Large intestine (tissue), 3 donors: ENCODE measurements around the gene AUTS2. TPM values are rescaled to one million over a fixed set of nuclear protein-coding genes. Genes with fewer than 3 reads are reported as not detected.

Source experiments
- DNase-seq, 2 donors: peaks; one replicate each; pipeline versions ENCODE4 v3.0.0 to v3.0.0-alpha.2; 2013
- H3K27ac ChIP-seq: one replicate; pipeline ENCODE4 v1.5.1; 2013; ENCODE audit warnings: low read length
- H3K27me3 ChIP-seq: 2 replicates; pipeline ENCODE4 v1.6.1; 2013; ENCODE audit warnings: low read length; ENCODE audit not compliant: control insufficient read depth, insufficient read depth
- H3K36me3 ChIP-seq: 2 replicates; pipeline ENCODE4 v1.6.1; 2013; ENCODE audit warnings: low read length; ENCODE audit not compliant: control insufficient read depth, insufficient read depth
- H3K4me1 ChIP-seq: one replicate; pipeline ENCODE4 v1.6.1; 2013; ENCODE audit warnings: low read length; ENCODE audit not compliant: control insufficient read depth, insufficient read depth
- H3K4me3 ChIP-seq: one replicate; pipeline ENCODE4 v1.5.1; 2013; ENCODE audit warnings: low read length
- H3K9me3 ChIP-seq: one replicate; pipeline ENCODE4 v1.6.1; 2013; ENCODE audit warnings: mild to moderate bottlenecking, low read depth, low read length, moderate library complexity; ENCODE audit not compliant: control insufficient read depth
- WGBS: methylation state at CpG from one replicate; pipeline ENCODE4 v1.1.5; 2013; ENCODE audit warnings: low lambda C conversion rate; ENCODE audit not compliant: insufficient coverage; 5-methylcytosine and 5-hydroxymethylcytosine counted together
- polyA plus RNA-seq: library from polyadenylated mRNA; unstranded; fragments of 120-200 nt; gene quantifications from one replicate; pipeline ENCODE4 v1.2.1, GENCODE V29; 2013

The AUTS2 gene
- polyA plus RNA-seq, 1 donor = 51.3 TPM

DNA sequence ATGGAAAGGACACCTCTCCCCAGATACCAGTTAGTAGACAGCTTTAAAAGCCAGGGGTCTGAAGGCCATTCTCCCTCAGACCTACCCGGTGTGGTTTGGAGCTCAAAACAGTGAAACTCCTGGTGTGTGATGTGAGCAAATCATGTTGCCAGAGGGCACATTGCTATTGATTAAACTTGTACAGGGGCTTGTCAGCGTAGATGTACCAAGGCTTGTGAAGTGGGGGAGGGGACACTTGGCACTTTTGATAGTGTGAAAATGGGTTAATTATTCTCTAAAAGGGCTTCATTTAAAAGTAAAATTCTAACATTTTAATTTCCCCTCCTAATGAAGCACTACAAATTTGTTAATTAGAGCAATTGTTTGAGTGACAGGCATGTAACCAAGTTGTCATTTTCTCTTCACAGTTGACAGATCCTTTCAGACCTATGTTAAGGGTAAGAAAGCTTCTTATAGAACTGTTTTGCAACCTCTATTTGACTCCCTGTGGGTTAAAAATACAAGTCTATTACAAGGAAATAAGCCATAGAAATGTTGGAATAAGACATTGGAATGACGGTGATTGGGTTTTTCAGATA lies 1176.8 kb downstream of the AUTS2 start:
- no peaks in the 10 kb centered on the region for H3K9me3 ChIP-seq
- no peaks in the 10 kb centered on the region for H3K27me3 ChIP-seq
- H3K36me3 ChIP-seq = peaks cover 88% of the 10 kb centered on the region
- 83% methylated on average over 1 of the region's 3 CpGs for WGBS
- H3K4me1 ChIP-seq = no peaks in the 10 kb centered on the region
- H3K27ac ChIP-seq = no peak overlapping the region
- H3K4me3 ChIP-seq = no peak overlapping the region
- DNase-seq = no peak

DNA sequence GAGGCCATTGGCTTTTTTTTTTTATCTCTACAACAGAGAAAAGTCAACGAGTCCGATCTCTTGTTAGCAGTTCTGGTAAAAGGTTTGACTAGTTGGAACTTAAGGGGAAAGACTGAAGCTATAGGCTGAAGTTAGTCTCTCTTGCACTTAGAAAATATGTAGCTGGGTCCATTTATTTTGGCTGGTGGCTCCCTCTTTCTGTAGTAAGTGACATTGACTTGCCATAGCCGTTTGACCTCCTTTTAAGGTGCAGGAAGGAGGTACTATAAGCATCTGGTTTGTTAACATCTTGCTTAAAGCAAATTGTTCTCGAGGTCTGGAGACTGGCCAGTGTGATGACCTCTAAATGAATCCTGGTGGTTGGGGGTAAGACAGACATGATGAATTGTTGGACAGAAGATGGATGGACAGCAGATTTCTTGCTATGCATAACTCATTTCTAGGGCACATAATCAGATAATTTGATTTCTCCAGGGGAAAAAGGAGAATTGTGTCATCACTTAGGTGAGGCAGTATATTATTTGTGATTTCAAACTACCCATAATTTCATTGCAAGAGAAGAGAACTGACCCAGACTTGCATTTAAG lies 1177.4 kb downstream of the AUTS2 start:
- no peaks in the 10 kb centered on the region for H3K4me1 ChIP-seq
- peaks cover 87% of the 10 kb centered on the region for H3K36me3 ChIP-seq
- no peaks in the 10 kb centered on the region for H3K9me3 ChIP-seq
- DNase-seq = no peak
- no peak overlapping the region for H3K27ac ChIP-seq
- no CpG with 5 or more reads among the region's 4 CpGs for WGBS
- H3K27me3 ChIP-seq = no peaks in the 10 kb centered on the region
- no peak overlapping the region for H3K4me3 ChIP-seq

DNA sequence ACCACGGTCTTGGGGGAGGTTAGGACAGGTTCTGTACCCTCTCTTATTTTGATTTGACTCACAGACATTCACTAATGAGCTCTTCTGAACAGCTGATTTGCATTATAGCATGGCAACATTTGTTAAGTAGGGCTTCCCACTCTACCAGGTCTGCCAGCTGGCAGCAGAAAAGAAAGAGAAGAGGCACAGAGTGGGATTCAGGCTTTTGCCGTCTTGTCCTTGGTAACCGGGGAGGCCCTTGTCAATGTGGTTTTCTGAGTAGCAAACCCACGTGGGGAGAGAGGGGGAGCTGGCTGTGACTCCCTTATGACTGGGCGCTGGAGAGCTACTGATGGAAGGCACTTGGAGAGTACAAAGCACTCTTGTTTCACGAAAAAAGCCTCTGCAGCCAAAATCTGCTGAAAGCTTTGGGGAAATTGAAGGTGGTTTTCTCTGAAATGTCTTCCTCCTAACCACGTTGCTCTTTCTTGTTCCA lies 1178.4 kb downstream of the AUTS2 start:
- WGBS = 100% methylated on average over 1 of the region's 7 CpGs

DNA sequence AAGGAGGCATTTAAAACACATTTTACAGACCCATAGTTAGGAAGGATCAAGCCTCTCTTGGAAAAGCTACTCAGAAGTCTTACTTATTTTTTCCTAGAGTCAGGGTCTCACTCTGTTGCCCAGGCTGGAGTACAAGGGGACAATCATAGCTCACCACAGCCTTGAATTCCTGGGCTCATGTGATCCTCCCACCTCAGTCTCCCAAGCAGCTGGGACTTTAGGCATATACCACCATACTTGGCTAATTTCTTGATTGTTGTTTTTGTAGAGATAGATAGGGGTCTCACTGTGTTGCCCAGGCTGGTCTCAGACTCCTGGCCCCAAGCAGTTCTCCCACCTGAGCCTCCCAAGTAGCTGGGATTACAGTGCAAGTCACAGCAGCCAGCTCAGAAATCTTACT lies 1179.0 kb downstream of the AUTS2 start:
- Histone ChIP-seq H3K27ac (no peak overlapping the region), H3K36me3 (peaks cover 88% of the 10 kb centered on the region), H3K27me3 (no peaks in the 10 kb centered on the region), H3K9me3 (no peaks in the 10 kb centered on the region), H3K4me1 (no peaks in the 10 kb centered on the region), H3K4me3 (no peak overlapping the region)
- no peak for DNase-seq

More for the DNA sequence above, 1178.4 kb downstream of the AUTS2 start:
- Histone ChIP-seq H3K27me3 (no peaks in the 10 kb centered on the region), H3K9me3 (no peaks in the 10 kb centered on the region), H3K4me1 (no peaks in the 10 kb centered on the region), H3K4me3 (no peak overlapping the region), H3K36me3 (peaks cover 88% of the 10 kb centered on the region), H3K27ac (no peak overlapping the region)
- no peak for DNase-seq

DNA sequence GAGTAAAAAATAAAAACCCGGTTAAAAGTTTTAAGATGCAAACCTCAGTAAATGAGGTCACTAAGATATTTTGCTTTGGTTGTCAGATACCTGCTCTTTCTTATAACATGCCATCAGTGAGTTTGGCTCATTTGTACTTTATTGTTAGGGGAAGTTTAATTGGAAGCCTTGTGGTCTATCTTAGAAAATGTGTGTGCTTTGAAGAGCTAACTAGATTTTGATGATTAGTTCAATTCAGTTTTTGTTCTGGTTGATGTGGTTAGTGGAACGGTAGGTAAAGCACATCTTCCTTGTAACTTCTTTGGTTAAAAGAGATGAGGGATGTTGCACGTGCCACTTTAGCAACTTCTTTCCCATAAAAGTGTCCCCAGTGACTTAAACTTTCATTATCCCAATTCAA lies 1180.3 kb downstream of the AUTS2 start:
- H3K27me3 ChIP-seq = no peaks in the 10 kb centered on the region
- H3K27ac ChIP-seq = no peak overlapping the region
- no peaks in the 10 kb centered on the region for H3K4me1 ChIP-seq
- no peak for DNase-seq
- 90% methylated on average over 2 of the region's 3 CpGs for WGBS
- H3K36me3 ChIP-seq = peaks cover 84% of the 10 kb centered on the region
- H3K4me3 ChIP-seq = no peak overlapping the region
- H3K9me3 ChIP-seq = no peaks in the 10 kb centered on the region

DNA sequence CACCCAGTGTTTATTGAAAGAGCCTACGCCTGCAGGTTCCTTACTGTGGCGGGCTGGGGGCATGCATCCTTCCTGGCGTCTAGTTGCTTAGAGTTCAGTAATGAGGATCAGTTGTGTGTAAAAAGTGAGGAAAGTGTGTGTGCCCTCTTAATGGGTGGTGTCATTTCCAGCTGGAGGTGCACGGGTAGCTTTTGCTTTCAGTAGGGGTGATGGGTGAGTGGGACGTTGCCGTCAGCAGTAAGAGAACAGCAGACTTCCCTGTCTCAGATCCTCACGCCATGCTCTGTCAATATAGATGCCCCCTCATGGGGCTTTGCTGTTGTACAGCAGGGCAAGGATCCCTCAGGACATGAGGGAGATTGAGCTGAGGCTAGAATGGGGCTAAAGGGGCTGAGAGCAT lies 1181.0 kb downstream of the AUTS2 start:
- H3K9me3 ChIP-seq = no peaks in the 10 kb centered on the region
- H3K4me3 ChIP-seq = no peak overlapping the region
- no CpG with 5 or more reads among the region's 7 CpGs for WGBS
- DNase-seq = no peak
- no peak overlapping the region for H3K27ac ChIP-seq
- no peaks in the 10 kb centered on the region for H3K27me3 ChIP-seq
- H3K4me1 ChIP-seq = no peaks in the 10 kb centered on the region
- H3K36me3 ChIP-seq = peaks cover 84% of the 10 kb centered on the region

DNA sequence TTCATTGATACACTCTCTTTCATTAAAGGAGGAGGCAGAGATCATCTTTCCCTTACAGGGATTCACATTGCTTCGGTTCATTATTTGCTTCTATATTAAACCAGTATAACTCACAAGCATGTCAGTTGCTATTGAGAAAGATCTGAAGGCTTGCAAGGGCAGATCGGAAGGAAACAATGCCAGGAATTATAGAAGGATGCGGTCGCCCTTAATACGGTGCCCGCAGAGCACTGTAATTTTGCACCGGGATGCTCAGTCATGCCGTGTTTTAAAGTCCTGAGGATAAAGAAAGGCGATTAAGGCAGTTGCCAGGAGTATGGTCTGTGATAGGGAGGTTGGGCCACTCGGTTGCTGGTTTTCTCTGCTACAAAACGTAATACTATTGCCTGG lies 1183.6 kb downstream of the AUTS2 start:
- DNase-seq = no peak
- WGBS = no CpG with 5 or more reads among the region's 11 CpGs
- H3K9me3 ChIP-seq = no peaks in the 10 kb centered on the region
- no peaks in the 10 kb centered on the region for H3K4me1 ChIP-seq
- H3K27me3 ChIP-seq = no peaks in the 10 kb centered on the region
- no peak overlapping the region for H3K27ac ChIP-seq
- H3K36me3 ChIP-seq = peaks cover 88% of the 10 kb centered on the region
- H3K4me3 ChIP-seq = no peak overlapping the region

DNA sequence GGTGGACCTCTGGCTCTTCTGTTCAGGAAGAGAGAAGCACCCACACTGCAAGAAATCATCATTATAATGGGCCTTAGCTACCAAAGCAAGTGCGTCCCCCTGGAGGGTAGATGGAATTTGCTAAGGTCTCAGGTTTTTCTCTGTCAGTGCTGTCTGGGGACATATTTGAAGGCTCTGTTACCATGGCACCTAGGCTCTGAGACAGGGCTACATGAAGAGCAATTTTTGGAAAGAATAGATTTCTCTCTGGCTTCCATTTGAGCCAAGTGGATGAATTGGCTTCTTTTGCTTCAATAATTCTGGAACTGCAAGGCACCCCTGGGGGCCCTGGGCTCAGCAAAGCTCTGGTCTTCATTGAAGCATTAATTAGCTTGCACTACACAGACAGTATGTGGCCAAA lies 1184.5 kb downstream of the AUTS2 start:
- Histone ChIP-seq H3K27me3 (no peaks in the 10 kb centered on the region), H3K9me3 (peaks cover 3% of the 10 kb centered on the region), H3K4me3 (no peak overlapping the region), H3K27ac (no peak overlapping the region), H3K36me3 (peaks cover 87% of the 10 kb centered on the region), H3K4me1 (no peaks in the 10 kb centered on the region)
- DNase-seq = no peak
- no CpG with 5 or more reads among the region's 1 CpG for WGBS

DNA sequence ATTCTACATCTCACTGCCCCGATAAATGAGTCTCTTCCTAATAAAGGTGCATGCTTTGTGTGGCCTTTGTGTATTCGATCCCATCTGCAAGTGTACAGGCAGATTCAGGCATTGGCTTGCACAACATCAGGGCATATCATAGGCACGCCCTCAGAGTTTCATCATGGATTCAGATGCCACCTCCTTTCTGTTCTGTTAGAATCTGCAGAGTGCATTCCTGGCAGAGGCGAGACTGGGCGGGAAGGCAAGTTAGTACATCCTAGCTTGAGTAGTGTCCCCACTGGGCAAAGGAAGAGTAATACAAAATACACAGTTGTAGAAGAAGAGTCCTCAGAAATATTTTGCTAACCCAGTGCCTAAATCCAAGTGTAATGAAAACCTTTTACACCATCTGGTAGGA lies 1187.2 kb downstream of the AUTS2 start:
- peaks cover 87% of the 10 kb centered on the region for H3K36me3 ChIP-seq

DNA sequence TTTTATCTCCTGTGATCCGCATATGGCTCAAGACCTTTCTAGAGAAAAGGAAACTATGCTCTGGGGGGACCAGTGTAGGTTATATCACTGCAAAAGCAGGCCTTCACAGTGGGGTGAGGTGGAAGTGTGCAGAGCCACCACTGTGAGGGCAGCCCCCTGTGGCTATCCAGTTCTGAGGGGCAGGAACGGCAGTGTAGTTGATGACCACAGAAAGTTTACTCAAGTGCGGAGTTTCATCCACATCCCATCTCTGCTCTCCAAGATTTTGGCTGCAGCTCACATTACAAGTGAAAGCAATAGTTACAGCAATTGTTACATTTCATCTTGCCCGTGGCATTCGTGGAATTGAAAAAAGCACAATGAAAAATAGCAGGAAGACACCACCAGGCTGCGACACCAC lies 1187.8 kb downstream of the AUTS2 start:
- H3K4me3 ChIP-seq = no peak overlapping the region
- no peaks in the 10 kb centered on the region for H3K4me1 ChIP-seq
- H3K36me3 ChIP-seq = peaks cover 91% of the 10 kb centered on the region
- WGBS = no CpG with 5 or more reads among the region's 6 CpGs
- peaks cover 12% of the 10 kb centered on the region for H3K9me3 ChIP-seq
- H3K27me3 ChIP-seq = no peaks in the 10 kb centered on the region
- DNase-seq = no peak
- no peak overlapping the region for H3K27ac ChIP-seq

More for the DNA sequence above, 1187.2 kb downstream of the AUTS2 start:
- no CpG with 5 or more reads among the region's 5 CpGs for WGBS
- Histone ChIP-seq H3K9me3 (peaks cover 9% of the 10 kb centered on the region), H3K4me3 (no peak overlapping the region), H3K27ac (no peak overlapping the region), H3K27me3 (no peaks in the 10 kb centered on the region), H3K4me1 (no peaks in the 10 kb centered on the region)
- no peak for DNase-seq

DNA sequence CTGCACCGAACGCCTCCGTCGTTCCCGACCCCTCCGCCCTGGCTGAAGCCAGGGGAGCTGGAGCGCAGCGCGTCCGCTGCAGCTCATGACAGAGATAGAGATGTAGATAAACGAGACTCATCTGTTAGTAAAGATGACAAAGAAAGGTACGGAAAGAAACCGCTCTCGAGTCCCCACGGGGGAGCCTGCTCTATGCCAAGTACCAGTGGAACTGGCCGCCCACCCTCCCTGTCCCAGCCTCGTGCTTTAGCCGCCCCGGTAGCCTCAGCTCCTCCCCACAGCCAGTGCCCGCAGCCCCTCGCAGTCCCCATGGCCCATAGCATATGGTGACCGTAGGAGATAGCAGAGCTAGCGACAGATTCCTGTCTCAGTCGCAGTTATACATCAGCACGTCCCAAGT lies 1189.0 kb downstream of the AUTS2 start:
- H3K9me3 ChIP-seq = peaks cover 12% of the 10 kb centered on the region
- H3K4me3 ChIP-seq = no peak overlapping the region
- H3K36me3 ChIP-seq = peaks cover 88% of the 10 kb centered on the region
- no peaks in the 10 kb centered on the region for H3K4me1 ChIP-seq
- WGBS = no CpG with 5 or more reads among the region's 25 CpGs
- no peaks in the 10 kb centered on the region for H3K27me3 ChIP-seq
- no peak overlapping the region for H3K27ac ChIP-seq
- no peak for DNase-seq
